Measurements from ENCODE around the gene GSC2.
"Not testable (repeated sequence)": the region's sequence is repeated elsewhere in the genome, so short reads cannot be mapped to it uniquely, and the experiment has no call there.

Gene GSC2

DNA sequence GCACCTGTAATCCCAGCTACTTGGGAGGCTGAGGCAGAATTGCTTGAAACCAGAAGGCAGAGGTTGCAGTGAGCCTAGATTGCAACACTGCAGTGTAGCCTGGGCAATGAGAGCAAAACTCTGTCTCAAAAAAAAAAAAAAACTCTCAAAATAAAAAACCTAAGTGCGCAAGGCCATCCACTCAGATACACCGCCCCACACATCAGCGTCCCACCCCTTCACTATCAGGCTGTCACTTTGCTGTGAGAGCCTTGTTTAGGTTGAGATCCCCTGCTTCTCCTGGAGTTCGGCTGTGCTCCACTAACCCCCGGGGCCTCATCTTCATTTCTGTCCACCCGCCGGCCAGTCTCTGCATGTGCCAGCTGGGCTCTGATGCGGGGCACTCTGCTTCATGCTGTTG is 16.3 kb upstream of the GSC2 start:
- no peak for TF ChIP-seq CTCF (IDR thresholded peaks at IDR 0.05; ENCODE audit: extremely low read depth, missing control alignments)
- no peak for DNase-seq (ENCODE audit: low spot score)

DNA sequence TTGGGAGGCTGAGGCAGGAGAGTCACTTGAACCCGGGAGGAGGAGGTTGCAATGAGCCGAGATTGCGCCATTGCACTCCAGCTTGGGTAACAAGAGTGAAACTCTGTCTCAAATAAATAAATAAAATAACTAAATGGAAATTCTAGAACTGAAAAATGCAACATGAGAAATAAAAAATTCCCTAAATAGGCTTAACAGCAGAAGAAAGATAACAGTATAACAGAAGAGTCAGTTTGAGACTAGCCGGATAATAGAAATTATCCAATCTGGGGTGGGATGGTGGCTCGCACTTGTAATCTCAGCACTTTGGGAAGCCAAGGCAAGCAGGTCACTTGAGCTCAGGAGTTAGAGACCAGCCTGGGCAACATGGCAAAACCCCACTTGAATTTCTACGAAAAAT is 14.3 kb upstream of the GSC2 start:
- no peak for DNase-seq (ENCODE audit: low spot score)
- no peak for TF ChIP-seq CTCF (IDR thresholded peaks at IDR 0.05; ENCODE audit: extremely low read depth, missing control alignments)

GRCh38 chr22:19158649-19159048 is 8.6 kb upstream of the GSC2 start:
- DNase-seq (ENCODE audit: low spot score): not testable (repeated sequence)

DNA sequence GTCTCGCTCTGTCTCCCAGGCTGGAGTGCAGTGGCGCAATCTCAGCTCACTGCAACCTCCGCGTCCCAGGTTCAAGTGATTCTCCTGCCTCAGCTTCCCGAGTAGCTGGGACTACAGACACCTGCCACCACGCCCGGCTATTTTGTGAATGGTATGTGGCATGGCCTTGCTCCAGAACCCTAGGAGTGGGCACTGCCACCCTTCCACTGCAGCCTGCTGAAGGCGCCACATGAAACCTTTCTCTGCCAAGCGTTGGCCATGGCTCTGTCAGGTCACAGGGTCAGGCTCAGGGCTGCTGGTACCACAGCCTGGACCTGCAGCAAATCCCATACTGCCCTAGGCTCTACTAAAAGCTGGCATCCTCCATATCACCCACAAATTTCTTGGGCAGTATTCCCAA is 6.0 kb upstream of the GSC2 start:
- DNase-seq (ENCODE audit: low spot score): not testable (repeated sequence)

- no peak for TF ChIP-seq CTCF (IDR thresholded peaks at IDR 0.05; ENCODE audit: extremely low read depth, missing control alignments)
- no peak for DNase-seq (ENCODE audit: low spot score)
These were observed 3.1 kb upstream of the GSC2 start for GRCh38 chr22:19152942-19153883.

DNA sequence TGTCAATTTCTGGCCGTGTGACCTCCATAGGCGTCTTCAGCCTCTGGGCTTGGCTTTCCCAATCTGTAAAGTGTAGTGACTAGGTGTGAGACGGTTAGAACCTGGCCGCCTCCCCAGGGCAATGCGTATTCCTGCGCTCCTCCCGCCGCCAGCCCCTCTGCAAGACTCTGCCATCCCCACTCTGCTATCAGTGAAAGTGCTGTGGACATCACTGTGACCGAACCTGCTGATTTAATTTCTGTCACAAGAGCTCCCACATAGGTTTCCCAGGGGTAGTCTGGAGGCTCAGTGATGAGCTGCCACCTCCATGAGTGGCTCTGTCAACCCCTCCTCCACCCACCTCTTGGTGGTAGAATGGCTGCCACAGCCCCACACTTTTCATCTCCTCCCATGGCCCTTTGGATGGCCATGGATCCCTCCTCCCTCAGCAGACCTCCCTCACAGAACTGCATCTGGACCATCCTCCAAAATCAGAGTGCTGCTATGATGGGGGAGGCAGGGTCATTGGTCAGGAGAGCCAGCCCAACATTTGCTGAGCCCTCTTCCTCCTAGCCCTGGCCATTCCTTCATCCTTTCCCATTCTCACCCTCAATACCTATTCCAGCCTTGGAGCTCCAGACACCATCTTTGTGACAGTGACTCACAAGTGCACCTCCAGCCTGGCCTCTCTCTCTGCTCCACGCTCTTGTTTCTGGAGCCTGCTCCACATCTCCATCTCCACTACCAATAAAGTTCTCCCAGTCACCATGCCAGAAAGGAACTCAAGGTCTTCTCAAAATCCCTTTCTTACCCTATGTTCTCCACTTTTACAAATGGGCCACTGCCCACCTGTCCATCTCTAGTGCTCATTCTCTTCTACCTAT is 1.5 kb upstream of the GSC2 start:
- no peak for DNase-seq (ENCODE audit: low spot score)
- TF ChIP-seq CTCF (IDR thresholded peaks at IDR 0.05; ENCODE audit: extremely low read depth, missing control alignments): no peak

- no peak for DNase-seq (ENCODE audit: low spot score)
- TF ChIP-seq CTCF (IDR thresholded peaks at IDR 0.05; ENCODE audit: extremely low read depth, missing control alignments): no peak
These were observed 613 bp upstream of the GSC2 start for GRCh38 chr22:19150482-19151328.
